Measurements from ENCODE around the gene SUSD1.

DNA sequence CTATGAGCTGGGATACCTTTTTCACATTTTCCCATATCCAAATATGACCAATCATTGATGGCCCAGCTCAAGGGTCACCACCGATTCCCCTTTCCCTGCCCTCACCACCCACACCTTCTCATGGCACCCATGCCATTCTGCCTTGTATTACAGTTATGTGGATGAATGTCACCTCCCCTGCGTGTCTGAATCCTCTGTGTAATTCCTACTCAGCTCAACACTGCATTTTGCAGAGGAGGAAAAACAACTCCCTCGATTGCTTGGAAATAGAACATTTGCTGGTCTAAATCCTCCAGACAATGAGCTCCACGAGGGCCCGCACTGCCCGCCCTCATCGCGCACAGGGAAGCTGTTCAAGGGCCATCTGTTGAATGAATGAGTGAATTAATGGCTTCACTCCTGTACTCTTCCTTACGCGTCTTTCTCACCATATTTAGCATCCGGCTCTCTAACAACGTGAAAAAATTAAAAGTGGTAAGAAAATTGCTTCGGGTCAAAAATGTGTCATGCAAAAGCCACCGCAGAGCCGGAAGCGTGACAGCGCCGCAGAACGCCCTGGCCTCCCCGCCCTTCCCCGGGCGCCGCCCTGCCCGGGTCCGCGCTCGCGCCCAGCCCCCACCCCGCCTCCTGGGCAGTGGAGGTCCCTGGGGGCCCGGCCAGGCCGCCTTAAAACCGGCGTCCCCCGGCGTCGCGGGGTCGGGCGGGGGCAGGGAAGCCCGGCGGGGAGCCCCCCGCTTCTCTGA is 704 bp downstream of the SUSD1 start:
- TF ChIP-seq, protein P1, sequence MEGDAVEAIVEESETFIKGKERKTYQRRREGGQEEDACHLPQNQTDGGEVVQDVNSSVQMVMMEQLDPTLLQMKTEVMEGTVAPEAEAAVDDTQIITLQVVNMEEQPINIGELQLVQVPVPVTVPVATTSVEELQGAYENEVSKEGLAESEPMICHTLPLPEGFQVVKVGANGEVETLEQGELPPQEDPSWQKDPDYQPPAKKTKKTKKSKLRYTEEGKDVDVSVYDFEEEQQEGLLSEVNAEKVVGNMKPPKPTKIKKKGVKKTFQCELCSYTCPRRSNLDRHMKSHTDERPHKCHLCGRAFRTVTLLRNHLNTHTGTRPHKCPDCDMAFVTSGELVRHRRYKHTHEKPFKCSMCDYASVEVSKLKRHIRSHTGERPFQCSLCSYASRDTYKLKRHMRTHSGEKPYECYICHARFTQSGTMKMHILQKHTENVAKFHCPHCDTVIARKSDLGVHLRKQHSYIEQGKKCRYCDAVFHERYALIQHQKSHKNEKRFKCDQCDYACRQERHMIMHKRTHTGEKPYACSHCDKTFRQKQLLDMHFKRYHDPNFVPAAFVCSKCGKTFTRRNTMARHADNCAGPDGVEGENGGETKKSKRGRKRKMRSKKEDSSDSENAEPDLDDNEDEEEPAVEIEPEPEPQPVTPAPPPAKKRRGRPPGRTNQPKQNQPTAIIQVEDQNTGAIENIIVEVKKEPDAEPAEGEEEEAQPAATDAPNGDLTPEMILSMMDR (IDR thresholded peaks at IDR 0.05), result no peak
- TF ChIP-seq EZH2 (IDR thresholded peaks at IDR 0.05; ENCODE audit: borderline replicate concordance, insufficient read depth, low read depth, low read length, poor library complexity, severe bottlenecking), result no peak

Measured in B cell (primary cell).